ENCODE measurements around the gene NPDC1. TPM values are rescaled to one million over a fixed set of nuclear protein-coding genes. Genes with fewer than 3 reads are reported as not detected.
A peak's percentile ranks its signal among the peaks of the same experiment; 100 is the strongest.

NPDC1 gene
- polyA plus RNA-seq, 1 experiment = 31.9 TPM

- Histone ChIP-seq H3K4me3 (ENCODE audit: low read depth, low read length) (peak within 1 kb of the TSS; percentile 2; the same call in 1 of the 2 replicates), H3K27me3 (ENCODE audit: control insufficient read depth, insufficient read depth, low read length) (no peaks in the 10 kb centered on the region), H3K36me3 (ENCODE audit: control insufficient read depth, insufficient read depth, low read length) (no peaks in the 10 kb centered on the region)
- TF ChIP-seq, protein P1, sequence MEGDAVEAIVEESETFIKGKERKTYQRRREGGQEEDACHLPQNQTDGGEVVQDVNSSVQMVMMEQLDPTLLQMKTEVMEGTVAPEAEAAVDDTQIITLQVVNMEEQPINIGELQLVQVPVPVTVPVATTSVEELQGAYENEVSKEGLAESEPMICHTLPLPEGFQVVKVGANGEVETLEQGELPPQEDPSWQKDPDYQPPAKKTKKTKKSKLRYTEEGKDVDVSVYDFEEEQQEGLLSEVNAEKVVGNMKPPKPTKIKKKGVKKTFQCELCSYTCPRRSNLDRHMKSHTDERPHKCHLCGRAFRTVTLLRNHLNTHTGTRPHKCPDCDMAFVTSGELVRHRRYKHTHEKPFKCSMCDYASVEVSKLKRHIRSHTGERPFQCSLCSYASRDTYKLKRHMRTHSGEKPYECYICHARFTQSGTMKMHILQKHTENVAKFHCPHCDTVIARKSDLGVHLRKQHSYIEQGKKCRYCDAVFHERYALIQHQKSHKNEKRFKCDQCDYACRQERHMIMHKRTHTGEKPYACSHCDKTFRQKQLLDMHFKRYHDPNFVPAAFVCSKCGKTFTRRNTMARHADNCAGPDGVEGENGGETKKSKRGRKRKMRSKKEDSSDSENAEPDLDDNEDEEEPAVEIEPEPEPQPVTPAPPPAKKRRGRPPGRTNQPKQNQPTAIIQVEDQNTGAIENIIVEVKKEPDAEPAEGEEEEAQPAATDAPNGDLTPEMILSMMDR (IDR thresholded peaks at IDR 0.05; ENCODE audit: insufficient read depth, low read depth, low read length) = no peak
- ChIA-PET CTCF (interaction anchor here (0.6 to 5.7 kb wide), 8 partner anchors 8 to 212 kb away, joined by 3 to 30 read pairs (median 3); partner anchors contain the start of gene ABCA2), POLR2A (no interaction called here)
- no peak for DNase-seq (ENCODE audit: low read depth)
Observed at GRCh38 chr9:136996361-136997292, 49.4 kb downstream of the NPDC1 start, which contains the start of gene CLIC3. CLIC3 (minus strand) TSS chr9:136996568; CDS start chr9:136996543, 25 bp downstream.

GRCh38 chr9:136995772-136996311, 50.1 kb downstream of the NPDC1 start:
- Histone ChIP-seq H3K27me3 (ENCODE audit: control insufficient read depth, insufficient read depth, low read length) (no peaks in the 10 kb centered on the region), H3K4me3 (ENCODE audit: low read depth, low read length) (peak overlapping the region; percentile 2; the same call in 1 of the 2 replicates), H3K36me3 (ENCODE audit: control insufficient read depth, insufficient read depth, low read length) (no peaks in the 10 kb centered on the region)
- TF ChIP-seq, protein P1 (IDR thresholded peaks at IDR 0.05; ENCODE audit: insufficient read depth, low read depth, low read length) = no peak
- DNase-seq (ENCODE audit: low read depth) = no peak
- ChIA-PET POLR2A (no interaction called here), CTCF (interaction anchor here (0.7 to 5.7 kb wide), 7 partner anchors 9 to 149 kb away, joined by 3 to 30 read pairs (median 3); partner anchors contain the start of gene ABCA2)

GRCh38 chr9:136995362-136995761, 50.6 kb downstream of the NPDC1 start:
- TF ChIP-seq, protein P1 (IDR thresholded peaks at IDR 0.05; ENCODE audit: insufficient read depth, low read depth, low read length) = no peak
- ChIA-PET CTCF (interaction anchor here (1.3 to 5.7 kb wide), 4 partner anchors 32 to 44 kb away, joined by 3 to 30 read pairs (median 7); partner anchors contain the start of gene ABCA2), POLR2A (no interaction called here)
- Histone ChIP-seq H3K36me3 (ENCODE audit: control insufficient read depth, insufficient read depth, low read length) (no peaks in the 10 kb centered on the region), H3K27me3 (ENCODE audit: control insufficient read depth, insufficient read depth, low read length) (no peaks in the 10 kb centered on the region), H3K4me3 (ENCODE audit: low read depth, low read length) (no peak overlapping the region)
- no peak for DNase-seq (ENCODE audit: low read depth)

- ChIA-PET CTCF (interaction anchor here (2.2 to 5.7 kb wide), 2 partner anchors 35 to 40 kb away, joined by 7 to 30 read pairs; no protein-coding TSS in a partner anchor), POLR2A (interaction anchor here (0.6 kb wide), 1 partner anchor 108 kb away, joined by 3 read pairs; the partner anchor contains the start of gene TRAF2)
- no peaks in the 10 kb centered on the region for H3K36me3 ChIP-seq (ENCODE audit: control insufficient read depth, insufficient read depth, low read length)
- no peaks in the 10 kb centered on the region for H3K27me3 ChIP-seq (ENCODE audit: control insufficient read depth, insufficient read depth, low read length)
- DNase-seq (ENCODE audit: low read depth) = no peak
- H3K4me3 ChIP-seq (ENCODE audit: low read depth, low read length) = no peak overlapping the region
- TF ChIP-seq, protein P1 (IDR thresholded peaks at IDR 0.05; ENCODE audit: insufficient read depth, low read depth, low read length) = no peak
Observed at GRCh38 chr9:136994888-136995230, 51.1 kb downstream of the NPDC1 start.
